ENCODE results near the gene IYD.

GRCh38 chr6:150324044-150324443, 44.8 kb upstream of the IYD start:
- no peak for TF ChIP-seq CTCF (IDR thresholded peaks at IDR 0.05)
- no peak for TF ChIP-seq POLR2A (IDR thresholded peaks at IDR 0.05)
